ENCODE measurements around the gene TTLL11.

DNA sequence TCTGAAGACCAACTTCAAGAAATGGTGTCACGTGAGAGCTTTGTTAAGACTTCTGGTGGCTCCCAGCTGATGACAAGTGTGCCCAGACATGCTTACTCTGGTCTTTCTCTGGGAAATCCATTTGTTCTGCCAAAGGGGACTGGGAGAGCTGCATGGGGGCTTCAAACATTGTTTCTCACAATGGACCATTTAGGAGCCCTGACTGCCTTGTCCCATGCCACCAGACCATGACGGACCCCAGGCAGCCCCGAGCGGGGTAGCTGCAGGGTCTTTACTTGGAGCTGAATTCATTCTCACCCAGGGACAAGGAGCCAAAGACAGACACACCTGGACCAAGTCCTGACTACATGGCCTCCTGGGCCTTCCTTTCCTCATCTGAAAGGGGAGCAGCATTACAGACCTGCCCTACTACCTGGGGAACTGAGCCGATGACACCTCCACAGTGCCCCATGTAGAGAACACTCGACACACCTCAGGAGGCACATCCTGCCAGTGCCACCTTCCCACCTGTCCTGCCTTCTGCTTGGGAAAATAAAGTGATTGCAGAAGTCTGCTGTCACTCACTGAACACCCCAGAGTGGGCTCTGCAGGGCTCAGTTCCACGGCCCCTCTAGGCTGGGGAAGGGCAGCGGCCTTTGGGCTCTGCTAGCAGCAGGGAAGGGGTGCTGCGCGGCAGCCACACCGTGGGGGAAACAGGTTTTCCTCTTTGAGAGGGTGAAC lies 272.7 kb downstream of the TTLL11 start:
- no peak for TF ChIP-seq POLR2AphosphoS5 (IDR thresholded peaks at IDR 0.05; ENCODE audit: low read depth, low read length)
- no peak for TF ChIP-seq SPI1 (IDR thresholded peaks at IDR 0.05; ENCODE audit: low read depth, low read length)

Measured in GM12891 (cell line).